Epithelial cell of esophagus (primary cell): ENCODE measurements around the gene KRT16.
"Not testable (repeated sequence)": the region's sequence is repeated elsewhere in the genome, so short reads cannot be mapped to it uniquely, and the experiment has no call there.

Experiments
- DNase-seq: peaks from one replicate; pipeline ENCODE4 v3.0.0; 2010; ENCODE audit warnings: low read depth
- H3K4me3 ChIP-seq: 2 replicates; pipeline ENCODE4 v1.5.1; 2011; ENCODE audit warnings: mild to moderate bottlenecking, low read length, control low read depth
- TF ChIP-seq, protein P1 (sequence below): IDR thresholded peaks from 2 replicates; pipeline ENCODE4 v1.5.1; 2011; ENCODE audit warnings: low read depth, mild to moderate bottlenecking, low read length, control low read depth, inconsistent platforms; ENCODE audit not compliant: insufficient read depth; ENCODE audit errors: missing control alignments

KRT16 gene

DNA sequence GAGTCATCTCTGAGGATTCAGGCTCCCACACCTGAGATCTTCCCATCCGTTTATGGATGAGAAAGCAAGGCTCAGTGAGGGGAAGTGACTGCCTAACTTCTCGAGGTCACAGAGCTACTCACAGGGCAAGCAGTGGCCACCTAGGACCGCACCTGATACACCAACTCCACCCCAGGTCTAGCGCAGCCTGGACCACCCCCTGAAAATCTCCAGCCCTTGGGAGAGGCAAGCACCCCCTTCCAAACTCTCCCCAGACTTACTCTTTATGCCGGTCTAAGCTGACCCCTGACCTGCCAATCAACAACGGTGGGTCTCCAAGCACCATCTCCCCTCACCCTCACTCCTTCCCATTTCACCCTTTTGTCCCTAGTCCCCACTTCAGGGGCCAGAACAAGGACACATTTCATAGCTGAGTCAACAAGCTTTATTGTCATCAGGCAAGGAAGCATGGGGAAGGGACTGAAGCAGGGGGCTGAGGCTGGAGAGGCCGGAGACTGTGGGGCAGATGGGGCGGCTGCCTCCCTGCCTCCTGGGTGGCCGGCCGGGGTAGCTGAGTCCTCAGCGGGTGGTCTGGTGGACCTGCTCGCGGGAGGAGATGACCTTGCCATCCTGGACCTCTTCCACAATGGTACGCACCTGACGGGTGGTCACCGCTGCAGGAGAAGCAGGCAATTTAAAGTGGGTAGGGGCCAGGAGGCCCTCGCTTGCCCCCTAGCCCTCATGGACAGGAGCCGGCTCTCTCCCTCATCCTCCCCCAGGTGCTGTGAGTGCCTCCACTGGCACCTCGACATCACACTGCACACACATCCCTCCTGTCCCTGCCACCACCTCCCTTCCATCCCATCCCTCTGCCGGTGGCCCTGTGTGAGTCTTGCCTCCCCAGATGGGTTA is 6.7 kb upstream of the KRT16 start:
- TF ChIP-seq, protein P1, sequence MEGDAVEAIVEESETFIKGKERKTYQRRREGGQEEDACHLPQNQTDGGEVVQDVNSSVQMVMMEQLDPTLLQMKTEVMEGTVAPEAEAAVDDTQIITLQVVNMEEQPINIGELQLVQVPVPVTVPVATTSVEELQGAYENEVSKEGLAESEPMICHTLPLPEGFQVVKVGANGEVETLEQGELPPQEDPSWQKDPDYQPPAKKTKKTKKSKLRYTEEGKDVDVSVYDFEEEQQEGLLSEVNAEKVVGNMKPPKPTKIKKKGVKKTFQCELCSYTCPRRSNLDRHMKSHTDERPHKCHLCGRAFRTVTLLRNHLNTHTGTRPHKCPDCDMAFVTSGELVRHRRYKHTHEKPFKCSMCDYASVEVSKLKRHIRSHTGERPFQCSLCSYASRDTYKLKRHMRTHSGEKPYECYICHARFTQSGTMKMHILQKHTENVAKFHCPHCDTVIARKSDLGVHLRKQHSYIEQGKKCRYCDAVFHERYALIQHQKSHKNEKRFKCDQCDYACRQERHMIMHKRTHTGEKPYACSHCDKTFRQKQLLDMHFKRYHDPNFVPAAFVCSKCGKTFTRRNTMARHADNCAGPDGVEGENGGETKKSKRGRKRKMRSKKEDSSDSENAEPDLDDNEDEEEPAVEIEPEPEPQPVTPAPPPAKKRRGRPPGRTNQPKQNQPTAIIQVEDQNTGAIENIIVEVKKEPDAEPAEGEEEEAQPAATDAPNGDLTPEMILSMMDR: no peak
- peak; percentile 97 for DNase-seq
- H3K4me3 ChIP-seq: no peak overlapping the region

DNA sequence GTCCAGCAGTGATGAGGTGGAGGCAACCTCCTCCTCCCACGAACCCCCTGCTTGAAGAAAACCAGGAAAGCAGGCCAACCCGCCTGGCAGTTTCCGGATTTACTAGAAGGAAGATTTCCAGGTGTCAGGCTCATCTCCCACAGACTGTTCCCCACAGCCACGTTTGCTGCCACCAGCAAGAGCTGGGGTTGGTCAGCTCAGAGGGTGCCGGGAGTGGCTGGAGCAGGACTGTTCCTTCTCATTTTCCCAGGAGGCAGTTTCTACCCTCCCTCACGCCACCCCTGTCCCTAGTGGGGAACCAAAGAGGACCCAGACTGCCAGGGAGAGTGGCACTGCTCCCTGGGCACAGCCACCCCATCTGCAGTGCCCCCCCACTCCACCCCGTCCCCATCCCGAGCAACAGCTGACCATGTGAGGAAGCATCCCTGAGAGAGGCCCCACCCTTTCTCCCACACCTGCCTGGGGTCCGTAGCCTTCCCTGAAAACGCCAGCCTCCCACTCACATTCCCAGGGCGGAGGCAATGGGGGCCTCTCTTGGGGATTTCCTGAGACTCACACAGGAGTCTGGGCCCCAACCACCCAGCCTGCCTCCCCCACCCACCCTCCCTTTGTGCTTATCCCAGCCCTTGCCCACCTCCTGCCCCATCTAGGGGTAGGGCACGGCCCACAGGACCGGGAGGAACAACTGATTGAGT is 5.9 kb upstream of the KRT16 start:
- H3K4me3 ChIP-seq: no peak overlapping the region
- DNase-seq: peak; percentile 94
- TF ChIP-seq, protein P1: no peak

DNA sequence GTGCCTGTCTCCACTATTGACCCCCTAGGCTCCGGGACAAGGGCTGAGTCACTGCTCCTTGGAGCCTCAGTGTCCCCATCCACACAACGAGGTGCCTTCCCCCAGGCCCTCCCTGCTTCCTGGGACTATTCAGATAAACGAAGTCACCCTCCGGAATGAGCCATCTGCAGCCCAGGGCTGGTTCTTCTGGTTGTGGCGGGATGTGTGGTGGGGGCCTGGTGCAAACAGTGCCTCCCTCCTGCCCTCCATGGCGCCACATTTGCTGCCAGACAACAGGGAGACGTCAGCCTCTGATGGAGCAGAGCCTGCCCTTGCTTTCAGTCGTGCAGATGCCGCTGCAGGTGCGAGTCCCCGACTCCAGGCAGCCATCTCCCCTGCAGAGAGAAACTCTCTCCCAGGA is 5.1 kb upstream of the KRT16 start:
- peak; percentile 88 for DNase-seq
- TF ChIP-seq, protein P1: no peak
- H3K4me3 ChIP-seq: no peak overlapping the region

DNA sequence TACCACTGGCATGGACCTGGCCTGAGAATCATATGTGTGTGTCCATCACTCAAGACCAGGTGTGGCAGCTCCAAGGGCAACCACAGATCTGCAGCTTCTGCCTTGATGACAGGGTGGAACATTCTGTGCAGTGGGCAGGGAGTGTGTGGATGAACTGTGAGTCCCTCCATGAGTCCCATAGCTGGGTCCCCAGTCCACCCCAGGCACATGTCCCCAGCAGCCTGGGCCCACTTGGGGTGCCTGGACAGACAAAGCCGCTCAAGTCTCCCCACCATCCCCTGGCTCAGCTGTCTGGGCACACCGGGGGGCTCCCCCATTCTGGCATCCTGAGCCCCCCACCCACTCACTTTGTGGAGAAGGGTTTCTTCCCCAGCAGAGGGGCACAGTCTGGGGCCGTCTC is 4.6 kb upstream of the KRT16 start:
- TF ChIP-seq, protein P1: no peak
- peak; percentile 67 for DNase-seq

DNA sequence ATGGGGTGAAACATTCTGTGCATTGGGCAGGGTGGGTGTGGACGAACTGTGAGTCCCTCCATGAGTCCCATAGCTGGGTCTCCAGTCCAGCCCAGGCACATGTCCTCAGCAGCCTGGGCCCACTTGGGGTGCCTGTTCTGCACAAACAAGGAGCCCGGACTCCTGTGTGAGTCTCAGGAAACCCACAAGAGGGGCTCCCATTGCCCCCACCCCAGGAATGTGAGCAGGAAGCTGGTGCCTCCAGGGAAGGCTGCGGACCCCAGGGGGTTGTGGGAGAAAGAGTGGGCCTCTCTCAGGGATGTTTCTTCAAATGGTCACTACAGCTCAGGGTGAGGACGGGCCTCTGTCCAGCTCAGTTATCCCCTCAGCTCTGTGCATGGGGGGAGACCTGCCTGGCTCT is 3.9 kb upstream of the KRT16 start:
- not testable (repeated sequence) for H3K4me3 ChIP-seq, DNase-seq

More for the DNA sequence above, 4.6 kb upstream of the KRT16 start:
- H3K4me3 ChIP-seq: no peak overlapping the region

DNA sequence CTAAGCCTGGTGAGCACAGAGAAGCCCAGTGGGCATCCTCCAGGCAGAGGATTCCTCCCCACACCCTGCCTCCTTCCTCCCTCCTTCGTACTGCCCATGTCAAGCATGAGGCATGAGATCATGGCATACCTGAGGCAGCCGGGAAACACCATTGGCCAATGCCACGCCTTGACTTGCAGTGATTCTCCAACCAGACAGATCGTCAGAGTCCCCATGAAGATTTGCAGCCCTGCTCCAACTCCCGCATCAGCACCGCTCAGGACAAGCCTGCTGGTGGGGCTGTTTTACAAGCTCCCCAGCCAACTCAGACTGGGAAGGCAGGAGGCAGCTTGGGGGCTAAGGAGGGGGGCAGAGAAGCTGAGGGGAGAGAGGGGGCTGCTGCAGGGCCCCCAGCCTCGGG is 2.9 kb upstream of the KRT16 start:
- TF ChIP-seq, protein P1: peak; percentile 41
- DNase-seq: peak; percentile 98
- H3K4me3 ChIP-seq: no peak overlapping the region

DNA sequence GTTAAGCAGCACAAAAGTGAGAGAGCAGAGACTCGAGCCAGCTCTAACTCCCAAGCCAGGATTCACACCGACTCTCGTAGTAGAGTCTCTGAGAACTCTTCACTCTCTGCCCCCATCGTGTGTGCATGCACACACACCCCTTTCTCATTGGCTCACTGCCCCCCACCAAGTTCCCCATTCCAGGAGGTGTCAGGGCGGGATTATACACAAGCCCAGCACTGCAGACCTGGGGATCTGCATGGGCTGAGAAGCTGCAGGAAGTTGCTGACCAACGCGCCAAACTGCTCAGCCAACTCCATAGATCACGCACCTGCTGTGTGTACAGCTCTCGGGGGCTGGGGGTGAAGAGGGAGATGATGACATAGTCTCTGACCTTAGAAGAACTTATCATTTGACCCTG is 2.2 kb upstream of the KRT16 start:
- DNase-seq, H3K4me3 ChIP-seq: not testable (repeated sequence)

DNA sequence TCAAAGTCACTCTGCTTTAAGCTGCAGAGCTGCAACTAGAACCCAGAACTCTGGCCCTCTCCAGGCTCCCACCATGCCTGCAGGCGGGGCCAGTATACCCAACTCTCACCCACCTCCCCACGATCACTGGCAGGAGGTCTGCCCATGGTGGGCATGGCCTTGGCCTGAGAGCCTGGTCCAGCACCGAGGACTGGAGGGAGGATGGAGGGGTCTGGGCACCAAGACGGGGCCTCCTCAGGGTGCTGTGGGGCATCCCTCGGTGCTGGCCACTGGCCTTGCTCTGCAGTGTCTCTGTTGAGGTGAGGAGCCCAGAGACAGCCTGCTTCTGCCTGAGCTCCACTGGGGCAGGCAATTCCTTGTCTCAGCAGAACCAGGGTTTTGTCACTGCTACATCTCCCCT is 1.5 kb upstream of the KRT16 start:
- DNase-seq: no peak
- TF ChIP-seq, protein P1: no peak
- H3K4me3 ChIP-seq: no peak overlapping the region
